ENCODE results near the gene MAP3K13. TPM values are rescaled to one million over a fixed set of nuclear protein-coding genes. Genes with fewer than 3 reads are reported as not detected.

Gene MAP3K13, protein sequence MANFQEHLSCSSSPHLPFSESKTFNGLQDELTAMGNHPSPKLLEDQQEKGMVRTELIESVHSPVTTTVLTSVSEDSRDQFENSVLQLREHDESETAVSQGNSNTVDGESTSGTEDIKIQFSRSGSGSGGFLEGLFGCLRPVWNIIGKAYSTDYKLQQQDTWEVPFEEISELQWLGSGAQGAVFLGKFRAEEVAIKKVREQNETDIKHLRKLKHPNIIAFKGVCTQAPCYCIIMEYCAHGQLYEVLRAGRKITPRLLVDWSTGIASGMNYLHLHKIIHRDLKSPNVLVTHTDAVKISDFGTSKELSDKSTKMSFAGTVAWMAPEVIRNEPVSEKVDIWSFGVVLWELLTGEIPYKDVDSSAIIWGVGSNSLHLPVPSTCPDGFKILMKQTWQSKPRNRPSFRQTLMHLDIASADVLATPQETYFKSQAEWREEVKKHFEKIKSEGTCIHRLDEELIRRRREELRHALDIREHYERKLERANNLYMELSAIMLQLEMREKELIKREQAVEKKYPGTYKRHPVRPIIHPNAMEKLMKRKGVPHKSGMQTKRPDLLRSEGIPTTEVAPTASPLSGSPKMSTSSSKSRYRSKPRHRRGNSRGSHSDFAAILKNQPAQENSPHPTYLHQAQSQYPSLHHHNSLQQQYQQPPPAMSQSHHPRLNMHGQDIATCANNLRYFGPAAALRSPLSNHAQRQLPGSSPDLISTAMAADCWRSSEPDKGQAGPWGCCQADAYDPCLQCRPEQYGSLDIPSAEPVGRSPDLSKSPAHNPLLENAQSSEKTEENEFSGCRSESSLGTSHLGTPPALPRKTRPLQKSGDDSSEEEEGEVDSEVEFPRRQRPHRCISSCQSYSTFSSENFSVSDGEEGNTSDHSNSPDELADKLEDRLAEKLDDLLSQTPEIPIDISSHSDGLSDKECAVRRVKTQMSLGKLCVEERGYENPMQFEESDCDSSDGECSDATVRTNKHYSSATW
- total RNA-seq, result 10 to 100 TPM; 16.9 to 29.3 TPM

DNA sequence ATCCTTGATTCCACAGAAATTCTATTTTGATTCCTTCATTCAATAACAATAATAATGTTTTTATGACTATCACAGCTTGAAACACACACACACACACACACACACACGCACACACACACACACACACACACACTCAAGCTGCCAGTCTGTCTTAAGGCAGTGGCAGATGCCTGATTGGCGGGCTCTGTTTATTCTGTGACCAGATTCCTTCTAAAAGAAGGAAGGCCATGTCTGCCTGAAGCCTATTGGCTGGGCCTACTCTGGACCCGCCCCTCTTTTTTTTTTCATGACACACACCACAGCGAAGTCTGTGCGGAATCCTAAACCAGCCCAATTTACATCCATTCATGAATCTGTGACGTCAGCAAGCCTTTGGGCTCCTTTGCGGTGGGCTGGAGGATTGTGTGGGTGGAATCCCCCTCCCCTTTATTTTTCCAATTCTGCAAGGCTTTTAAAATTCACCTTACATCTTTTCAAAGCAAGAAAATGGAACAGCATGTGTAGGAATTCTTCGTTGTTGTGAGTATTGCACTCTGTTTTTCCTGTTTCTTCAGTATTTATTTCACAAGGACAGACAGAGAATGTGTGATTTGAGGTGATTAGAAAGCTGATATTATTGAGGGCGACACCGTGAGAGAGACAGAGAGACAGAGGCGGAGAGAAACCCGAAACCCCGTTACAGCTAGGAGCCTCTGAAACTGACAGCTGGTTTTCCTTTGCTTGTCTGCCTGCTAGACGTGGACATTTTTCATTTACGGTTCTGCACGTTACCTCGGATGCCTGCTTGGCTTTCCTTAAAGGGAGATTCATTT, at the start of gene MAP3K13:
Gene MAP3K13 (plus strand): TSS at position 287 of the 812 bp plus-strand sequence. CDS start 65,446 bp downstream, outside the sequence.
- Mint-ChIP-seq H3K4me3 (peak within 1 kb of the TSS; percentile 89 to 93), H3K36me3 (ENCODE audit: insufficient read depth in 2 of 2) (no peaks in the 10 kb centered on the region), H3K27ac (no peak within 1 kb of the TSS), H3K9me3 (no peaks in the 10 kb centered on the region), H3K27me3 (ENCODE audit: low read depth) (peaks cover 60% of the 10 kb centered on the region), H3K4me1 (ENCODE audit: low read depth) (peaks cover 16% of the 10 kb centered on the region)
- DNase-seq, result peak; percentile 39 to 54
- peak; percentile 98 to 99 for ATAC-seq (replicated peaks in 1 of 2)

DNA sequence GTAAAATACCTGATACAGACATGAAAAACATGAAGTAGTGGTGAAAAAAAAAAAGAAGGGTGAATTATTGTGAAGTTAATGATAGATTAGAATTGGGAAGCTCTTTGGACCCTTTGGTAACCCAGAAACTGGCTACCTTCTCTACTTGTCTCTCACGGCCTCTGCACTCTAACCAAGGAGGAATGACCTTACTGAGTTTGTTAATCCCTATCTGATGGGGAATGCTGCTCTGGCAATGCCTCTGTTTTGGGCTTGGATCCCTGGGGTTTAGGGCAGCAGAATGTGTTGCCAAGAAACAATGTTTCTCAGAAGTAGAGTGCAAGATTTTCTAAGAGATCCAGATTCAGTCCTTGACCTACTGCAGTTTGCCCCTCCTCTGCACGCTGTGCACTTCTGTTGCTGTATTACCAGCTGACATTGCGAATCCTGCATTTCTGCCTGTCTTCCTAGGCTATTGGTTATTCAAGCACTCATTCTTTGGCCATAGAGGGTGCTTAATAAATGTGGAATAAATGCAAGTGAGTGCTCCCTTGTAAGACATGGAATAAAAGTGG, 49.2 kb upstream of the MAP3K13 start:
- Mint-ChIP-seq H3K27ac (no peak overlapping the region), H3K36me3 (ENCODE audit: insufficient read depth in 2 of 2) (peaks cover 4 to 12% of the 10 kb centered on the region in 2 donors), H3K27me3 (ENCODE audit: low read depth) (no peaks in the 10 kb centered on the region), H3K4me3 (no peak overlapping the region), H3K4me1 (ENCODE audit: low read depth) (no peaks in the 10 kb centered on the region), H3K9me3 (peaks cover 4 to 6% of the 10 kb centered on the region in 2 donors)
- ATAC-seq (replicated peaks in 1 of 2), result no peak
- DNase-seq, result no peak

DNA sequence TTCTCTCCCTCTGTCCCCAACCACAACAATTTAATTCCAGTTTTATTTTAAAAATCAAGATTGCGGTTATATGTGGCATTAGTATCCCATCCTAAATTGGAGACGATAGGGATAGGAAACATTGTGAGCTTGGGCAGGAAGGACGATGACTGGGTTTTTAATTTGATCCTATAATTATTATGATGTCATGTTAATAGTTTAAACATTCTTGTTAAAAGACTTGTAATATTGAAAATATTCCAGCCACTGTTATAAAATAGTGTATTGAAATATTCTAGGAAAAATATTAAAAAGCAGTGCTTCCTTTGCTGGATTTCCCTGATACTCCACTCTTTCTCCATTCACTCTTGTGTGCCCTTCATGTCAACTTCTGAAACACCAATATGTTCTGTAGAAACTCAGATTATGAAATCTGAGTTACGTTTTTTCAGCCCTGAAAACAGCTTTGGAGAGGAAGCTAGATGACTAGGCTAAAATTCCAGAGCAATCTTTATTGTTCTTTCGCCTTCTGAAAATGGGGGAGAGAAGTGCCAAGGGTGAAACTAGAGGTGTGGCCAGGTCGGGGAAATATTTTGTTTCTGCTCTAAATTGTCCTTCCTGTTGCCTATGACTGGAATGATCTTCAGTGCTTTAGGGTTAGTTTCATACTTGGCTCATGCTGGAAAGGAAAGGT, 46.1 kb upstream of the MAP3K13 start:
- DNase-seq, result no peak
- Mint-ChIP-seq H3K27me3 (ENCODE audit: low read depth) (no peaks in the 10 kb centered on the region), H3K36me3 (ENCODE audit: insufficient read depth in 2 of 2) (no peaks in the 10 kb centered on the region), H3K4me1 (ENCODE audit: low read depth) (no peaks in the 10 kb centered on the region), H3K27ac (no peak overlapping the region), H3K4me3 (peak overlapping the region in 1 of 2 donors; percentile 1), H3K9me3 (no peaks in the 10 kb centered on the region)
- ATAC-seq (replicated peaks in 1 of 2), result no peak

DNA sequence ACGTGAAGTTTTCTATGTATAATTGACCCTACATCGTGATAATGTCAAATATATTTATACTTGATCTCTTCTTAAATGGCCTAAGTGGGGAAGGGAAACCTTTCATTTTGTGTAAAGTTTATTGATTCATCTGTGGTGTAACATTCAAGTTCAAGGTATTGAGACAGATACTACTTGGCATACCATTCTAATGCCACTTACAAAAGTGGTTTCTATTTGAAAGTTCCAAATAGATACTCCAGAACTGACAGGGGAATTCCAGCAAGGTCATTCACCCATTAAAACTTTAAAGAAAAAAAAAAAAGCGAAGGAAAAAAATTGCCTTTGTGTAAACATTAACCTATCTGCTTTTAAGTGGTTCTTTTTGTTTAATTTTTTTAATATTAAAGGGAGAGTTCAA, 45.3 kb upstream of the MAP3K13 start:
- Mint-ChIP-seq H3K9me3 (no peaks in the 10 kb centered on the region), H3K36me3 (ENCODE audit: insufficient read depth in 2 of 2) (no peaks in the 10 kb centered on the region), H3K27me3 (ENCODE audit: low read depth) (no peaks in the 10 kb centered on the region), H3K27ac (no peak overlapping the region), H3K4me3 (no peak overlapping the region), H3K4me1 (ENCODE audit: low read depth) (no peaks in the 10 kb centered on the region)
- DNase-seq, result no peak
- no peak for ATAC-seq (replicated peaks in 1 of 2)

DNA sequence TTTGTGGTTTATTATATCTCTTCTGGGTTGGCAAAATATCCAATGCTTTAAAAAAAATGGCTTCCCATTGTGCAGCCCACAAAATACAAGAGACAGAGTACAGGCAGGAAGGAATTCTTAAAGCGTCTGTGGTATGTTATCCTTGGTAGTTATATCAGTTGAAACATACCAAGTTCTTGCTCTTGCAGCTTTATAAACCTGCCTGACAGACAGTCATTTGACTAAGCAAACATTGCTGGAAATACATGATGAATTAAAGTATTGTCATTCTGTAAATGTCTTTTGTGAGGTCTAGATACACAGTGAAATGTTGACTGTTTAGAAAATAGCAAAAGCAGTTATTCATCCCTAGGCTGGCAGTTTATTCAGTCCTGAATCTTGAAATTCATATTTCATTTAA, 44.8 kb upstream of the MAP3K13 start:
- no peaks in the 10 kb centered on the region for H3K4me1 Mint-ChIP-seq (ENCODE audit: low read depth)
- no peak overlapping the region for H3K27ac Mint-ChIP-seq
- DNase-seq (no peak), ATAC-seq (replicated peaks in 1 of 2) (no peak)
- H3K9me3 Mint-ChIP-seq, result no peaks in the 10 kb centered on the region
- H3K27me3 Mint-ChIP-seq (ENCODE audit: low read depth), result no peaks in the 10 kb centered on the region
- H3K36me3 Mint-ChIP-seq (ENCODE audit: insufficient read depth in 2 of 2), result no peaks in the 10 kb centered on the region
- H3K4me3 Mint-ChIP-seq, result no peak overlapping the region

DNA sequence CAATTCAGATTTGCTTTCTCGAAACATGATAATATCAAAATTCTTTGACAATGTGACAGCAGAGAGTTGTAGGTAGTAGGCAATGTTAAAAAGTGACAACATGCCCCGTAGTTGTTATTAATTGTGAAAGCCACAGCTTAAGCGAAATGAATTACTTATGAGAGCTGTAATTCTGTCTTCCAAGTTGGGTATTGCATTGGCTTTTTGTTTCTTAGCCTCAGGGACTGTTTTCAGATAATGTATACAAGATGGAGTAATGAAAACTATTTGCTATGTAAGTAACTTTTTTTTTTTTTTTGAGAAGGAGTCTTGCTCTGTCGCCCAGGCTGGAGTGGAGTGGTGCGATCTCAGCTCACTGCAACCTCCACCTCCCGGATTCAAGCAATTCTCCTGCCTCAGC, 43.1 kb upstream of the MAP3K13 start:
- H3K27me3 Mint-ChIP-seq (ENCODE audit: low read depth), result no peaks in the 10 kb centered on the region
- H3K4me1 Mint-ChIP-seq (ENCODE audit: low read depth), result no peaks in the 10 kb centered on the region
- H3K9me3 Mint-ChIP-seq, result no peaks in the 10 kb centered on the region
- H3K36me3 Mint-ChIP-seq (ENCODE audit: insufficient read depth in 2 of 2), result no peaks in the 10 kb centered on the region
- H3K27ac Mint-ChIP-seq, result no peak overlapping the region
- ATAC-seq (replicated peaks in 1 of 2), result no peak
- no peak overlapping the region for H3K4me3 Mint-ChIP-seq
- DNase-seq, result no peak

DNA sequence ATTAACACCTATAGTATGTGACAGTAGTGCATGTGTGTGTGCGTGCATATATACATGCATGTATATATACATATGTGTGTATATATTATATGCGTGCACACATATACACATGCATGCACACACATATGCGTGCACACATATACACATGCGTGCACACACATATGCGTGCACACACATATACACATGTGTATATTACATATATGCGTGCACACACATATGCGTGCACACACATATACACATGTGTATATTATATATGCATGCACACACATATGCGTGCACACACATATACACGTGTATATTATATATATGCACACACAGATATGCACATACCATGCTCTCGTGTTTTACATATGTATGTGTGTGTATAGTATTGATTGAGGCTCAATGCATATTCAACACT, 42.0 kb upstream of the MAP3K13 start:
- Mint-ChIP-seq H3K4me1 (ENCODE audit: low read depth) (no peaks in the 10 kb centered on the region), H3K36me3 (ENCODE audit: insufficient read depth in 2 of 2) (no peaks in the 10 kb centered on the region), H3K27me3 (ENCODE audit: low read depth) (no peaks in the 10 kb centered on the region), H3K9me3 (no peaks in the 10 kb centered on the region), H3K4me3 (no peak overlapping the region), H3K27ac (no peak overlapping the region)
- ATAC-seq (replicated peaks in 1 of 2), result no peak
- DNase-seq, result no peak

DNA sequence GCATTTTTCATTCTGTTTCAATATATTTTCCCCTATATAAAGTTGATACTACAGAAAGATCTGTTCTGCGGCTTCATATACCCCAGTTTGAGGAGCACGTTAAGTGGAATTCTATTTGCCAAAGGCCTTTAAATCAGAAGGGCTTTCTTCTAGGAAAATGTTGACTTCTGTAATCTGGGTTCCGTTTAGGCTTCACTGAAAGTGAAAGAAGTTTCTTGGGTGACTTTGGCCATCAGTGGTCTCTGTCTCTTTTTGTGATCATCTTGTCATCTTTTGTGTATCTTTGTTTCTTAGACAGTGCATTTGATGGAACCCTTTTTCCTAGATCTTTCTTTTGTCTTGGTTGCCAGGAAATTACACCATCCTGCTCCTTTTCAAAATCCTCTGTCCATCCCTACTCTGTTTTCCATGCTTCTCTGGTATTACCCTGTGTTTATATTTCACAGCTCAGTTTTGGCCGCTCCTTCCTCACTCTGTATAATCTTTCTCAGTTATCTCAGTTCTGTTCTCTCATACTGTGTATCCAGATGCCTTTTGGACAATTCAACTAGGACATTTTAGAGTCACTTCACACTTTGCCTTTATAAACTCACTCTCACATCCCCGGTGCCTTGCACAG, 40.7 kb upstream of the MAP3K13 start:
- DNase-seq, result no peak
- ATAC-seq (replicated peaks in 1 of 2), result no peak

DNA sequence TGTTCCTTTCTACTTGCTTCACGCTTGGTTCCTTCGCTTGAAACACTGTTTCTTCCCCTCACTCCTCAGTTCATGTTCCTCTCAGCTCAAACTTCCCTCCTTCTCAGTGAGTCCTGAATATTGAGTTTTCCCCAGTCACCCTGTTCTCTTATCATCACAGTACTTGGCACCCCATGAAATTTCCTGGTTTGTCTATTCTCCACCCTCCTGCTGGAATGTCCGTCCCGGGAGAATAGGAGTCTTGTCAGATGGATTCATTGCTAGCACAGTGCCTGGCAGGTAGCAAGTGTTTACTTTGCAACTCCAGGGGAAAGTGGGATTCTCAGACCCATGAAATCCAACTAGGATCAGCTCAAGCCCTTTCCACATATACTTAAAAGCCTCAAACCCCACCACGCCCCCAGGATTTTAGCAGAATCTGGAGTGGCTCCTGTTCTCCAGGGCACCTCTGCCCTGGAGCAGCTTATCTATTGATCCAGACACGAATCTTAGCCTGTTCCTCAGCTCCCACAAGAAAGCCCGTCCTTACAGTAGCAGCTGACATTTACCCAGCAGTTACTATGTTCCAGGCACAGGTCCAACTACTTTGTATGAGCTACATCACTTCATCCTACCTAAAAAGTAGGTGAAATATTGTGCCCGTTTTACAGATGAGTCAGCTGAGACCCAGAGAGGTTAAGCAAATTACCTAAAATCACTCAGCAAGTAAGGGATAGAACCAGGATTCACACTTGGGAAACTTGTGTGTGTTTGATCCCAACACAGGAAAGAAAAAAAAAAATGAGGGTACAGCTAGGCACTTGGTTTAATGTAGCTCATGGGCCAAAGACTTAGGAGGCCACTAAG, 36.8 kb upstream of the MAP3K13 start:
- no peaks in the 10 kb centered on the region for H3K4me1 Mint-ChIP-seq (ENCODE audit: low read depth)
- no peaks in the 10 kb centered on the region for H3K27me3 Mint-ChIP-seq (ENCODE audit: low read depth)
- H3K36me3 Mint-ChIP-seq (ENCODE audit: insufficient read depth in 2 of 2), result no peaks in the 10 kb centered on the region
- DNase-seq (no peak), ATAC-seq (replicated peaks in 1 of 2) (no peak)
- no peak overlapping the region for H3K27ac Mint-ChIP-seq
- H3K4me3 Mint-ChIP-seq, result no peak overlapping the region
- H3K9me3 Mint-ChIP-seq, result no peaks in the 10 kb centered on the region

More for the DNA sequence above, 40.7 kb upstream of the MAP3K13 start:
- Mint-ChIP-seq H3K36me3 (ENCODE audit: insufficient read depth in 2 of 2) (no peaks in the 10 kb centered on the region), H3K27me3 (ENCODE audit: low read depth) (no peaks in the 10 kb centered on the region), H3K4me1 (ENCODE audit: low read depth) (no peaks in the 10 kb centered on the region), H3K9me3 (no peaks in the 10 kb centered on the region), H3K4me3 (no peak overlapping the region), H3K27ac (no peak overlapping the region)

DNA sequence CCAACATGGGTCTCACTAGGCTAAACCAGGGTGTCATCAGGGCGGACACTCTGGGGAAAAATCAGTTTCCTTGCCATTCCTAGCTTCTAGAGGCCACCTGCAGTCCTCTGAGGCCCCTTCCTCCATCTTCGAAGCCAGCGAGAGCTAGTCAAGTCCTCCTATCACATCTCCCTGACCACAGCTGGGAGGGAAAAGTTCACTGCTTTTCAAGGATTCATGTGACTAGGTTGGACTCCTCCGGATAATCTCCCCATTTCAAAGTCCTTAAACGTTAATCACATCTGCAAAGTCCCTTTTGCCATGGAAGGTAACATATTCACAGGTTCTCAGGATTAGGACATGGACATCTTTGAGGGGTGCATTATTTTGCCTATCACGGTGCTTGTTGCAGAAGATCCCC, 35.9 kb upstream of the MAP3K13 start:
- Mint-ChIP-seq H3K27me3 (ENCODE audit: low read depth) (no peaks in the 10 kb centered on the region), H3K27ac (no peak overlapping the region), H3K4me3 (no peak overlapping the region), H3K36me3 (ENCODE audit: insufficient read depth in 2 of 2) (no peaks in the 10 kb centered on the region), H3K4me1 (ENCODE audit: low read depth) (peaks cover under 1% of the 10 kb centered on the region), H3K9me3 (no peaks in the 10 kb centered on the region)
- ATAC-seq (replicated peaks in 1 of 2), result no peak
- DNase-seq, result no peak

DNA sequence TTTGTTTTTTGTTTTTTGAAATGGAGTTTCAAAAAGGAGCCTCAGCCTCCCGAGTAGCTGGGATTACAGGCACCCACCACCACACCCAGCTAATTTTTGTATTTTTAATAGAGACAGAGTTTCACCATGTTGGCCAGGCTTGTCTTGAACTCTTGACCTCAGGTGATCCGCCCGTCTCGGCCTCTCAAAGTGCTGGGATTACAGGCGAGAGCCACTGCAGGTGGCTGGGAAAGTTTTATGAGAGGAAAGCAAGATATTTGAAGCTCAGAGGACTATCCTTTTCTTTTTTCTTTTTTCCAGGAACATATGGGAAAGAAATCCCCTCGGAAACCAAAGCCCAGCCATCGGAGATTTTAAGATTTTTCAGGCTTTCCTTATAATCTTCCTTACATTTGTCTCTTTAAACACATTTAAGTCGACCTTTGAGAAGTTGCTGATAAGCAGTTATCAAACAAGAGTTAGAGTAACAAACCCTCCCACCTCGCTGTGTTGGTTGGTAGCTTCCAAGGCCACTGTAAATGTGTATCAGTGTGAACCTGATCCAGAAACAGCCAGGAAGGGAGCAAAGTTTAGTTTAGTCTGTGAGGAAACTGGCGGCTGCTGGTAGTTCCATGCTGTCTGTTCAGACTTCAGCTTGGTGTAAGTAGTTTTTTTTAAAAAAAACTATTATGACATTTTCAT, 34.5 kb upstream of the MAP3K13 start:
- ATAC-seq (replicated peaks in 1 of 2) (no peak), DNase-seq (no peak)
- Mint-ChIP-seq H3K4me1 (ENCODE audit: low read depth) (peaks cover 12% of the 10 kb centered on the region), H3K9me3 (no peaks in the 10 kb centered on the region), H3K36me3 (ENCODE audit: insufficient read depth in 2 of 2) (no peaks in the 10 kb centered on the region), H3K27ac (no peak overlapping the region), H3K27me3 (ENCODE audit: low read depth) (no peaks in the 10 kb centered on the region), H3K4me3 (no peak overlapping the region)
